CD4-positive, alpha-beta T cell (primary cell): Measurements from ENCODE around the gene GOLGB1. TPM values are rescaled to one million over a fixed set of nuclear protein-coding genes. Genes with fewer than 3 reads are reported as not detected.

Experiments
- ATAC-seq: fragments of 200-7000 bp; cut with Tn5 transposase; one replicate; pipeline ENCODE4 v1.10.0; 2022; ENCODE audit warnings: mild to moderate bottlenecking; ENCODE audit not compliant: poor library complexity
- CTCF ChIA-PET: fragments of 350-600 bp; sonication (Branson Sonifier 250); formaldehyde crosslinking; loops from one replicate; lab custom pipeline; 2021; ENCODE audit warnings: antibody characterized with exemption, inconsistent platforms; lab: Charles Lee
- POLR2A ChIA-PET: fragments of 350-600 bp; sonication (Branson Sonifier 250); formaldehyde crosslinking; loops from one replicate; lab custom pipeline; 2021; ENCODE audit warnings: antibody characterized with exemption, inconsistent platforms; lab: Charles Lee
- DNase-seq, 14 experiments: peaks; one replicate each; pipeline ENCODE4 v3.0.0-alpha.2; 2013 to 2020; ENCODE audit warnings: mixed read lengths in 2 of 14
- H3K27ac ChIP-seq, 2 donors: one replicate each; pipeline versions ENCODE4 v1.5.1 to v1.7.0; 2013; ENCODE audit warnings: low read length in 2 of 2, low read depth in 1 of 2, mild to moderate bottlenecking in 1 of 2
- H3K27me3 ChIP-seq, 2 experiments: 1 replicate in 1 of 2; 2 replicates in 1 of 2; pipeline versions ENCODE4 v1.6.1 to v1.7.0; 2013; ENCODE audit warnings: low read length in 2 of 2, control low read depth in 1 of 2, mild to moderate bottlenecking in 1 of 2, moderate library complexity in 1 of 2; ENCODE audit not compliant: insufficient read depth in 2 of 2, control insufficient read depth in 1 of 2
- H3K36me3 ChIP-seq: one replicate; pipeline ENCODE4 v1.6.1; 2013; ENCODE audit warnings: low read length, control low read depth; ENCODE audit not compliant: insufficient read depth
- H3K4me1 ChIP-seq: one replicate; pipeline ENCODE4 v1.6.1; 2013; ENCODE audit warnings: low read length, control low read depth; ENCODE audit not compliant: insufficient read depth
- H3K4me3 ChIP-seq: one replicate; pipeline ENCODE4 v1.5.1; 2013; ENCODE audit warnings: mild to moderate bottlenecking, low read length, moderate library complexity
- H3K9me3 ChIP-seq, 2 experiments: 1 replicate in 1 of 2; 2 replicates in 1 of 2; pipeline versions ENCODE4 v1.6.1 to v1.7.0; 2013; ENCODE audit warnings: low read length in 2 of 2, mild to moderate bottlenecking in 2 of 2, control low read depth in 1 of 2, moderate library complexity in 1 of 2; ENCODE audit not compliant: control insufficient read depth in 1 of 2, insufficient read depth in 1 of 2
- H3K27ac Mint-ChIP-seq: one replicate; pipeline ENCODE4 v1.8.0; 2020; ENCODE audit warnings: mixed read lengths
- H3K27me3 Mint-ChIP-seq: one replicate; pipeline ENCODE4 v1.8.0; 2021; ENCODE audit warnings: mixed read lengths
- H3K36me3 Mint-ChIP-seq: one replicate; pipeline ENCODE4 v1.8.0; 2021; ENCODE audit warnings: low read depth, mixed read lengths
- H3K4me1 Mint-ChIP-seq: one replicate; pipeline ENCODE4 v1.8.0; 2021; ENCODE audit warnings: low read depth, mixed read lengths
- H3K4me3 Mint-ChIP-seq: one replicate; pipeline ENCODE4 v1.8.0; 2020; ENCODE audit warnings: mild to moderate bottlenecking, mixed read lengths
- H3K9me3 Mint-ChIP-seq: one replicate; pipeline ENCODE4 v1.8.0; 2020; ENCODE audit warnings: mixed read lengths
- intact Hi-C, 2 experiments: fragments of 100-400 bp; cut with DNase I in 1 of 2; cut with micrococcal nuclease in 1 of 2; formaldehyde crosslinking; loops; one replicate each; pipeline versions ENCODE4 v1.15.1 to v1.9.0; 2023 to 2025; cut with DNase I, micrococcal nuclease
- total RNA-seq, 174 experiments: library from RNA in 2 of 174; stranded (reverse) in 2 of 174; gene quantifications; one replicate each; pipeline ENCODE4 v1.2.3 and lab custom pipeline; 2021 to 2026
- TF ChIP-seq, protein P1 (sequence below): fragments of 200-600 bp; IDR thresholded peaks from one replicate; pipeline ENCODE4 v1.8.0; 2022; ENCODE audit warnings: antibody characterized with exemption, mild to moderate bottlenecking

GOLGB1 gene
- total RNA-seq, 2 experiments from 2014 or later, result 49.8 to 50.2 TPM

DNA sequence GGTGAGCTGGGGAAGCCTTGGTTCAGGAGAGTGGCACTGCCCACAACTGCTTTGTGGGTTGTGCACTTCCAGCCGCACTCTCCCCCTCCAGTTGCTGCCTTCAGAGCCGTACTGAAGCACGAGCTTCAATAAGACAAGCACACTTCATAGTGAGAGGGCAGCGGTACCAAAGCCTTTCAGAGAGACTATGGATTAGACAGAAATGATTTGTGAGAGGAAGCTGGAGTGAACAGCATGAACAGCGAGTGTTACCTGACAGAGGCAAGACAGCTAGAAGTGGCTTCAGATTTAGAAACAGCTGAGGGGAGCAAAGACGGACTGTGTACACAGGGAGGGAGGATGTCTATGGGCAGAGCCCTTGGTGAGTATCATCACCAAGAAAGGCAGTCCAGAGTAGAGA, 119.9 kb downstream of the GOLGB1 start:
- intact Hi-C loops, result no loop called here
- no peak overlapping the region for H3K27ac ChIP-seq
- ATAC-seq, result no peak
- Mint-ChIP-seq H3K27me3 (no peaks in the 10 kb centered on the region), H3K9me3 (no peaks in the 10 kb centered on the region), H3K4me1 (no peaks in the 10 kb centered on the region), H3K27ac (no peak overlapping the region), H3K4me3 (no peak overlapping the region), H3K36me3 (peaks cover 61% of the 10 kb centered on the region)
- TF ChIP-seq, protein P1, sequence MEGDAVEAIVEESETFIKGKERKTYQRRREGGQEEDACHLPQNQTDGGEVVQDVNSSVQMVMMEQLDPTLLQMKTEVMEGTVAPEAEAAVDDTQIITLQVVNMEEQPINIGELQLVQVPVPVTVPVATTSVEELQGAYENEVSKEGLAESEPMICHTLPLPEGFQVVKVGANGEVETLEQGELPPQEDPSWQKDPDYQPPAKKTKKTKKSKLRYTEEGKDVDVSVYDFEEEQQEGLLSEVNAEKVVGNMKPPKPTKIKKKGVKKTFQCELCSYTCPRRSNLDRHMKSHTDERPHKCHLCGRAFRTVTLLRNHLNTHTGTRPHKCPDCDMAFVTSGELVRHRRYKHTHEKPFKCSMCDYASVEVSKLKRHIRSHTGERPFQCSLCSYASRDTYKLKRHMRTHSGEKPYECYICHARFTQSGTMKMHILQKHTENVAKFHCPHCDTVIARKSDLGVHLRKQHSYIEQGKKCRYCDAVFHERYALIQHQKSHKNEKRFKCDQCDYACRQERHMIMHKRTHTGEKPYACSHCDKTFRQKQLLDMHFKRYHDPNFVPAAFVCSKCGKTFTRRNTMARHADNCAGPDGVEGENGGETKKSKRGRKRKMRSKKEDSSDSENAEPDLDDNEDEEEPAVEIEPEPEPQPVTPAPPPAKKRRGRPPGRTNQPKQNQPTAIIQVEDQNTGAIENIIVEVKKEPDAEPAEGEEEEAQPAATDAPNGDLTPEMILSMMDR, result no peak
- no peaks in the 10 kb centered on the region for H3K9me3 ChIP-seq
- ChIA-PET CTCF (interaction anchor here (0.6 kb wide), 1 partner anchor 742 kb away, joined by 4 read pairs; no protein-coding TSS in a partner anchor), POLR2A (no interaction called here)
- H3K36me3 ChIP-seq, result peaks cover 44% of the 10 kb centered on the region
- DNase-seq, result no peak
- no peaks in the 10 kb centered on the region for H3K4me1 ChIP-seq
- H3K27me3 ChIP-seq, result no peaks in the 10 kb centered on the region
- no peak overlapping the region for H3K4me3 ChIP-seq

DNA sequence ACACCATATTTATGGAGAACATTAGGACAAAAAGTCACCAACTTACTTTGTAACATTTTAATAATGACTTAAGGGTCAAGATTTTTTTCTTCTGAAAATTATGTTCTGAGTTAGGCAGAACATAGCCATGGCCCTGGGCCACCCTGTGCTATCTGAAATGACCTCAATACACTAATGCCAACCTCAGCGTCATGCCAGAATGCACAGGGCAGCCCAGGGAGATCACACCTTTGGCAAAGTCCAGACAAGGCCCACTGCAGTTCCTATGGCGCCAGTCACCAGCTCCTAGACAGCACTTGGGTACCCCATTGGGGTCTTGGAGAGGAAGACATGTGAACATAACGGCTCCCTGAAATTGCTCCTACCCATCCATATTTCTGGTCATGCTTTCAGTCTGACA, 121.9 kb downstream of the GOLGB1 start:
- ChIA-PET POLR2A (no interaction called here), CTCF (no interaction called here)
- DNase-seq (no peak), ATAC-seq (no peak)
- no peaks in the 10 kb centered on the region for H3K4me1 Mint-ChIP-seq
- peaks cover 25% of the 10 kb centered on the region for H3K36me3 ChIP-seq
- no peak overlapping the region for H3K4me3 Mint-ChIP-seq
- no peak overlapping the region for H3K27ac ChIP-seq
- H3K4me1 ChIP-seq, result no peaks in the 10 kb centered on the region
- no peaks in the 10 kb centered on the region for H3K9me3 ChIP-seq
- H3K27ac Mint-ChIP-seq, result peak overlapping the region; percentile 27
- H3K27me3 ChIP-seq, result no peaks in the 10 kb centered on the region
- H3K27me3 Mint-ChIP-seq, result no peaks in the 10 kb centered on the region
- no peaks in the 10 kb centered on the region for H3K9me3 Mint-ChIP-seq
- peaks cover 41% of the 10 kb centered on the region for H3K36me3 Mint-ChIP-seq
- intact Hi-C loops, result no loop called here
- TF ChIP-seq, protein P1, result no peak
- no peak overlapping the region for H3K4me3 ChIP-seq

DNA sequence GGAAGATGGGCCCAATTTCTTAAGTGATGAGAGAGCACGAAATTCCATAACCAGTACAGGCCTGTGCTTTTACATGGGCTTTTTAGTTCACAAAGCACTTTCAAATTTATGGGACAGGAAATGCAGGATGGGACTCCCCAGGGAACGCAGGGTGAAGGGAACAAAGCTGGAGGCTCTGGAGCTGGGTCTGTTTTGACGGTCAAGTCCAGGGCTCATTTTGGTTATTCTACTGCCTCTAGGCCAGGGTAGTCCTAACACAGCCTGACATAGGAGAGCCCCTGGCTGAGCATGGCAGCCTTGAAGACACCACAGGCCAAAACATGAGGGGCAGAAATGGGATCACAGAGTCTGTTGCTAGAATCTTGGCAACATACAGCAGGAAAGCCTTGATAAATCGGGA, 122.3 kb downstream of the GOLGB1 start:
- H3K27me3 ChIP-seq, result no peaks in the 10 kb centered on the region
- H3K9me3 Mint-ChIP-seq, result no peaks in the 10 kb centered on the region
- H3K27ac Mint-ChIP-seq, result peak overlapping the region; percentile 27
- ChIA-PET POLR2A (no interaction called here), CTCF (no interaction called here)
- no peaks in the 10 kb centered on the region for H3K4me1 Mint-ChIP-seq
- no peak for DNase-seq
- peaks cover 21% of the 10 kb centered on the region for H3K36me3 ChIP-seq
- intact Hi-C loops, result no loop called here
- no peak overlapping the region for H3K4me3 ChIP-seq
- TF ChIP-seq, protein P1, result no peak
- no peaks in the 10 kb centered on the region for H3K9me3 ChIP-seq
- no peak for ATAC-seq
- H3K4me3 Mint-ChIP-seq, result no peak overlapping the region
- peaks cover 37% of the 10 kb centered on the region for H3K36me3 Mint-ChIP-seq
- no peak overlapping the region for H3K27ac ChIP-seq
- no peaks in the 10 kb centered on the region for H3K4me1 ChIP-seq
- no peaks in the 10 kb centered on the region for H3K27me3 Mint-ChIP-seq
